ENCODE results near the gene SELL. TPM values are rescaled to one million over a fixed set of nuclear protein-coding genes. Genes with fewer than 3 reads are reported as not detected.
A peak's percentile ranks its signal among the peaks of the same experiment; 100 is the strongest.

SELL gene
- under 0.01 TPM in 2 replicates for total RNA-seq

- Histone ChIP-seq H3K4me3 (ENCODE audit: insufficient read depth, low read length) (peak within 1 kb of the TSS; percentile 32), H3K4me2 (ENCODE audit: insufficient read depth, low read length) (peak within 1 kb of the TSS; percentile 74), H4K20me1 (ENCODE audit: insufficient read depth, low read length) (no peaks in the 10 kb centered on the region), H2AFZ (ENCODE audit: low read length) (peak within 1 kb of the TSS; percentile 85), H3K27ac (ENCODE audit: low read depth, low read length) (no peak within 1 kb of the TSS), H3K36me3 (ENCODE audit: insufficient read depth, low read length) (no peaks in the 10 kb centered on the region), H3K79me2 (ENCODE audit: insufficient read depth, low read length) (no peaks in the 10 kb centered on the region), H3K4me1 (ENCODE audit: insufficient read depth, low read length) (no peaks in the 10 kb centered on the region), H3K9me3 (ENCODE audit: low read depth, low read length) (no peaks in the 10 kb centered on the region), H3K27me3 (ENCODE audit: insufficient read depth, low read length) (no peaks in the 10 kb centered on the region)
- TF ChIP-seq CTCF (IDR thresholded peaks at IDR 0.05; ENCODE audit: extremely low read depth, low read depth, low read length), result peak; percentile 83
- no peak for DNase-seq (ENCODE audit: insufficient read length, low spot score, missing footprints)
Measured at GRCh38 chr1:169711469-169712308, at the start of gene SELL. TSS of gene SELL (minus strand) at chr1:169711620. CDS start at chr1:169711498, 122 bp downstream.

- Histone ChIP-seq H3K4me3 (ENCODE audit: insufficient read depth, low read length) (no peak overlapping the region), H3K27me3 (ENCODE audit: insufficient read depth, low read length) (peaks cover 3% of the 10 kb centered on the region), H3K79me2 (ENCODE audit: insufficient read depth, low read length) (no peaks in the 10 kb centered on the region), H4K20me1 (ENCODE audit: insufficient read depth, low read length) (no peaks in the 10 kb centered on the region), H3K4me1 (ENCODE audit: insufficient read depth, low read length) (no peaks in the 10 kb centered on the region), H3K4me2 (ENCODE audit: insufficient read depth, low read length) (no peak overlapping the region), H2AFZ (ENCODE audit: low read length) (no peak overlapping the region), H3K36me3 (ENCODE audit: insufficient read depth, low read length) (no peaks in the 10 kb centered on the region), H3K9me3 (ENCODE audit: low read depth, low read length) (no peaks in the 10 kb centered on the region), H3K27ac (ENCODE audit: low read depth, low read length) (no peak overlapping the region)
- no peak for DNase-seq (ENCODE audit: insufficient read length, low spot score, missing footprints)
- TF ChIP-seq CTCF (IDR thresholded peaks at IDR 0.05; ENCODE audit: extremely low read depth, low read depth, low read length), result no peak
Measured at GRCh38 chr1:169759038-169759437, 47.6 kb upstream of the SELL start.

- Histone ChIP-seq H3K4me2 (ENCODE audit: insufficient read depth, low read length) (no peak overlapping the region), H2AFZ (ENCODE audit: low read length) (no peak overlapping the region), H3K4me3 (ENCODE audit: insufficient read depth, low read length) (no peak overlapping the region), H4K20me1 (ENCODE audit: insufficient read depth, low read length) (no peaks in the 10 kb centered on the region), H3K9me3 (ENCODE audit: low read depth, low read length) (no peaks in the 10 kb centered on the region), H3K36me3 (ENCODE audit: insufficient read depth, low read length) (no peaks in the 10 kb centered on the region), H3K27ac (ENCODE audit: low read depth, low read length) (no peak overlapping the region), H3K27me3 (ENCODE audit: insufficient read depth, low read length) (peaks cover 11% of the 10 kb centered on the region), H3K4me1 (ENCODE audit: insufficient read depth, low read length) (no peaks in the 10 kb centered on the region), H3K79me2 (ENCODE audit: insufficient read depth, low read length) (no peaks in the 10 kb centered on the region)
- TF ChIP-seq CTCF (IDR thresholded peaks at IDR 0.05; ENCODE audit: extremely low read depth, low read depth, low read length), result no peak
- DNase-seq (ENCODE audit: insufficient read length, low spot score, missing footprints), result no peak
Measured at GRCh38 chr1:169753549-169753948, 42.1 kb upstream of the SELL start.

GRCh38 chr1:169750041-169750440, 38.6 kb upstream of the SELL start:
- no peak overlapping the region for H3K4me2 ChIP-seq (ENCODE audit: insufficient read depth, low read length)
- H3K4me3 ChIP-seq (ENCODE audit: insufficient read depth, low read length), result no peak overlapping the region
- no peaks in the 10 kb centered on the region for H3K36me3 ChIP-seq (ENCODE audit: insufficient read depth, low read length)
- no peak overlapping the region for H2AFZ ChIP-seq (ENCODE audit: low read length)
- H3K27ac ChIP-seq (ENCODE audit: low read depth, low read length), result no peak overlapping the region
- peak; percentile 13 for DNase-seq (ENCODE audit: insufficient read length, low spot score, missing footprints)
- H3K9me3 ChIP-seq (ENCODE audit: low read depth, low read length), result no peaks in the 10 kb centered on the region
- TF ChIP-seq CTCF (IDR thresholded peaks at IDR 0.05; ENCODE audit: extremely low read depth, low read depth, low read length), result no peak
- peaks cover 11% of the 10 kb centered on the region for H3K27me3 ChIP-seq (ENCODE audit: insufficient read depth, low read length)
- H3K4me1 ChIP-seq (ENCODE audit: insufficient read depth, low read length), result no peaks in the 10 kb centered on the region
- H3K79me2 ChIP-seq (ENCODE audit: insufficient read depth, low read length), result no peaks in the 10 kb centered on the region
- H4K20me1 ChIP-seq (ENCODE audit: insufficient read depth, low read length), result no peaks in the 10 kb centered on the region

Measured in osteoblast (primary cell).